ENCODE results near the gene APLP2.
A peak's percentile ranks its signal among the peaks of the same experiment; 100 is the strongest.
"Not testable (repeated sequence)": the region's sequence is repeated elsewhere in the genome, so short reads cannot be mapped to it uniquely, and the experiment has no call there.

The APLP2 gene

DNA sequence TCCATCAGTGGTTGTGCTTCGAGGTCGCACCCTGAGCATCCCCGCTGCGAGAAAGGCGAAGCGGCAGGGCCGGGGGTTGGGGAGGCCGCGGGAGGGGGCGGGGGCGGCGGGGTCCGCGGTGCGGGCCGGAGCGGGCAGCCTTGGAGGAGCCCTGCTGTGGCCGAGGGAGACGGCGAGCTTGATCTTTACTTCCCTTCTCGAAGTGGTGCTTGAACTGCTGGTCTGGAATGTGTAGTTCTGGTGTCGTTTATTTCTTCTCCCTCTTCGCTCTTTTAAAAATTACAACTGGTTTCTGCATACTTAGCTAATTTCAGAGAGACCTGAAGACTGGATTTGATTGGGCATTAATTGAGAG lies 1.1 kb downstream of the APLP2 start:
- no peaks in the 10 kb centered on the region for H3K9me3 Mint-ChIP-seq
- H3K4me3 Mint-ChIP-seq: peak overlapping the region; percentile 82
- H3K4me1 Mint-ChIP-seq: peaks cover 25% of the 10 kb centered on the region
- H3K36me3 Mint-ChIP-seq: no peaks in the 10 kb centered on the region
- peaks cover 9% of the 10 kb centered on the region for H3K27me3 Mint-ChIP-seq
- no peak for ATAC-seq
- H3K27ac Mint-ChIP-seq: peak overlapping the region; percentile 60

DNA sequence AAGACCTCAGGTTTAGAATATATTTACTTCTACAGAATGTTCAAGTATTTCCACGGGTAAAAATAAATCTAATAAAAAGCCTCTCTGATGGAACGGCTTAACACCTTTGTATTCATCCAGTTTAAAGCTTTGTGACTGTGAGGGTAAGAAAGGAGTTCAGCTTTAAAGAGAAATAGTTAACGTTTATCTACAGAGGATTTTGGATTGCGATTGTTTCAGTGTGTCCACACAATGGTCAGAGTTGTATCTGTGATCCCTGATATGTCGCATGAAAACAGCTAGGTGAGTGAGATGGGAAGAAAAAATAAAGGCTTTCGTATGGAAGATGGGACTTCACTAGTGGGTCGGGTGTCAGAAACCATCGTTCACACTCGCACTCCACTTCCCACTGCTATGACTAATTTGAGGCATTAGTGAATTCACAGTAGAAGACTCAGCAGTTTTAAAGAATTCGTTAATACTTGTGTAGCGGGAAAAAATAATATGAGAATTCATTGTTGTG lies 1.6 kb downstream of the APLP2 start:
- peaks cover 9% of the 10 kb centered on the region for H3K27me3 Mint-ChIP-seq
- no peaks in the 10 kb centered on the region for H3K36me3 Mint-ChIP-seq
- H3K9me3 Mint-ChIP-seq: no peaks in the 10 kb centered on the region
- H3K4me3 Mint-ChIP-seq: peak overlapping the region; percentile 82
- H3K27ac Mint-ChIP-seq: peak overlapping the region; percentile 60
- peaks cover 25% of the 10 kb centered on the region for H3K4me1 Mint-ChIP-seq
- no peak for ATAC-seq

GRCh38 chr11:130074736-130075135 lies 5.0 kb downstream of the APLP2 start:
- Mint-ChIP-seq H3K9me3 (no peaks in the 10 kb centered on the region), H3K27ac (no peak overlapping the region), H3K4me3 (no peak overlapping the region), H3K27me3 (peaks cover 9% of the 10 kb centered on the region), H3K4me1 (peaks cover 19% of the 10 kb centered on the region), H3K36me3 (no peaks in the 10 kb centered on the region)
- ATAC-seq: no peak

DNA sequence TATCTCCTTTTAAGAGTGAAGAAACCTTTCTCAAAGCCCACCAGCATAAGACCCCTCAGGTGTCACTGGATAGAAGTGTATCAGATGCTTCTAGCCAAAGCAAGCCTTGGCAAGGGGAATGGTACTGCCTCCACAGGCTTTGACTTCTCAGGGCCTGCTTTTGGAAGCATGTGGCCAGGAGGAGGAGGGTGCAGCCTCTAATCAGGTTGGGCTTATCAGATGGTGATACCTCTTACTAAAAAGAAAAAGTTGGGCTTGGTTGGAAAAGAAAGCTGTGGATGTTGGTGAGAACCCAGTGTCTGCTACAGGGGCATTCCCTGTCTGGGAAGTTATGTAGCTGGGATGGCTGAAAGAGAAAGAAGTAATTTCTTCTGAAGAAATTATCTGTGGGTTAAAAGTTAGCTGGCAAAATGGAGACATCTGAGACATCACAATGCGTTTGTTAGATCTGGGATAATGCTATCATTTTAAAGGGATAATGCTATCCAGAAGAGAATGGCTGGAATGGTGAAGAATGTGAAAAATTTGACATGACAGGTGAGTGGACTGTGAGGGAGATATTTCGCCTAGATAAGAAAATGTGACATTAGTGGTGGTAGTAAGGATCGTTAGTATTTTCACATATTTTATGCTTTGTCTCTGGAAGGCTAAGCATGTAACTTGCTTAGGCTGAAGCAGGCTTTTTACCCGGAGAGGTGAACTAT lies 7.2 kb downstream of the APLP2 start:
- Mint-ChIP-seq H3K27ac (no peak overlapping the region), H3K36me3 (no peaks in the 10 kb centered on the region)

DNA sequence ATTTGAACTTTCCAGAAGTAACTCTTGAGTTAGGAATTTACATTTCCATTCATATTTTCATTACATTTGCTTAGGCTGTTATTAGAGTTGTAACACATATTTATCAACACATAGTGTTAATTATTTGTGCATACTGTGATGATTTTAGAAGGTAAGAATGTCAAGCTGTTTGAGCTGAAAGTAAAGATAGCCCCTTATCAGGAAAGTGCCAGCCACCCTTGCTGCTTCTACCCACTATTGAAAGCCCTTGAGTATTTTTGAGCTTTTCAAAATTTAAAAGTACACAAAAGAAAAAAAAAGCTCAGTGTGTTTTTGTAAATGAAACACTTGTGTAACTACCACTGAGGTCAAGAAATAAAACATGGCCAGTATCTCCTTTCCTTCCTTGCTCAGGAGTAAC lies 8.0 kb downstream of the APLP2 start:
- no peak for ATAC-seq
- Mint-ChIP-seq H3K4me3 (no peak overlapping the region), H3K27me3 (no peaks in the 10 kb centered on the region), H3K9me3 (no peaks in the 10 kb centered on the region), H3K27ac (no peak overlapping the region), H3K4me1 (peaks cover 6% of the 10 kb centered on the region), H3K36me3 (no peaks in the 10 kb centered on the region)

More for the DNA sequence above, 7.2 kb downstream of the APLP2 start:
- H3K9me3 Mint-ChIP-seq: no peaks in the 10 kb centered on the region
- peaks cover 6% of the 10 kb centered on the region for H3K4me1 Mint-ChIP-seq
- H3K27me3 Mint-ChIP-seq: no peaks in the 10 kb centered on the region
- no peak overlapping the region for H3K4me3 Mint-ChIP-seq
- no peak for ATAC-seq

DNA sequence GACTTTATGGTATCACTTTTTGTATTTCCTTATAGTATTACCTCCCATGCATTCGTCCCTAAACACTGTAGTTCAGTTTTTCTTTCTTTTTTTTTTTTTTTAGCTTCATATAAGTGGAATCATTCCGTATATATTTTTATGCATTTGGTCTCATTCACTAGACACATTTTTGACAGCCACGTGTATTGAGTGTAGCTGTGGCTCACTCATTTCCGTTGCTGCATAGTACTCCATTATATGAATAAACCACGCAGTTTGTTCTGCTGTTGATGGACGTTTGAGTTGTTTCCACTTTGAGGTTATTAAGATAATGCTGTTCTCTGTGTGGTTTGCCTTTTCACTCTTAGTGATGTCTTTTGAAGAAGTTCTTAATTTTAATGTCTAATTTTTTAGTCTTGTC lies 8.4 kb downstream of the APLP2 start:
- H3K27ac Mint-ChIP-seq: no peak overlapping the region
- peaks cover 6% of the 10 kb centered on the region for H3K4me1 Mint-ChIP-seq
- no peaks in the 10 kb centered on the region for H3K9me3 Mint-ChIP-seq
- no peaks in the 10 kb centered on the region for H3K36me3 Mint-ChIP-seq
- no peak overlapping the region for H3K4me3 Mint-ChIP-seq
- no peak for ATAC-seq
- H3K27me3 Mint-ChIP-seq: no peaks in the 10 kb centered on the region

GRCh38 chr11:130085671-130086290 lies 16.1 kb downstream of the APLP2 start:
- no peak for ATAC-seq
- Mint-ChIP-seq H3K27ac (no peak overlapping the region), H3K9me3 (no peaks in the 10 kb centered on the region), H3K4me1 (peaks cover 5% of the 10 kb centered on the region), H3K36me3 (peaks cover 9% of the 10 kb centered on the region), H3K4me3 (no peak overlapping the region), H3K27me3 (no peaks in the 10 kb centered on the region)

DNA sequence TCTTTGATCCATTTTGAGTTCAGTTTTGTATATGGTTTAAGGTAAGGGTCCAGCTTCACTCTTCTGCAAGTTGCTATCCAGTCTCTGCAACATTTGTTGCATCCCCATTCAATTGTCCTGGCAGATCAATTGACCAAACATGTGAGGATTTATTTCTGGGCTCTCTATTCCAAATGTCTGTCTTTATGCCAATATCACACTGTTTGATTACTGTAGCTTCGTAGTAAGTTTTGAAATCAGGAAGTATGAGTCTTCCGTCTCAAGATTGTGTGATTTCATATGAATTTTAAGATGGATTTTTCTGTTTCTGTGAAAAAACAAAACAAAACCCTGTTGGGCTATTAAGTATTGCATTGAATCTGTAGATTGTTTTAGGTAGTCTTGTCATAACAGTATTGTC lies 17.0 kb downstream of the APLP2 start:
- Mint-ChIP-seq H3K27me3 (no peaks in the 10 kb centered on the region), H3K36me3 (peaks cover 9% of the 10 kb centered on the region), H3K9me3 (no peaks in the 10 kb centered on the region), H3K27ac (no peak overlapping the region), H3K4me1 (peaks cover 5% of the 10 kb centered on the region), H3K4me3 (no peak overlapping the region)
- no peak for ATAC-seq

GRCh38 chr11:130087294-130087926 lies 17.7 kb downstream of the APLP2 start:
- ATAC-seq: no peak
- Mint-ChIP-seq H3K36me3 (peaks cover 9% of the 10 kb centered on the region), H3K27me3 (no peaks in the 10 kb centered on the region), H3K27ac (no peak overlapping the region), H3K9me3 (no peaks in the 10 kb centered on the region), H3K4me3 (no peak overlapping the region), H3K4me1 (peaks cover 5% of the 10 kb centered on the region)

GRCh38 chr11:130088217-130088616 lies 18.5 kb downstream of the APLP2 start:
- H3K9me3 Mint-ChIP-seq: no peaks in the 10 kb centered on the region
- H3K36me3 Mint-ChIP-seq: peaks cover 9% of the 10 kb centered on the region
- H3K4me1 Mint-ChIP-seq: peaks cover 5% of the 10 kb centered on the region
- no peak overlapping the region for H3K4me3 Mint-ChIP-seq
- H3K27me3 Mint-ChIP-seq: no peaks in the 10 kb centered on the region
- no peak overlapping the region for H3K27ac Mint-ChIP-seq
- ATAC-seq: no peak

- H3K27ac Mint-ChIP-seq: peak overlapping the region; percentile 1
- H3K4me3 Mint-ChIP-seq: no peak overlapping the region
- peaks cover 5% of the 10 kb centered on the region for H3K4me1 Mint-ChIP-seq
- ATAC-seq: no peak
- H3K36me3 Mint-ChIP-seq: peaks cover 9% of the 10 kb centered on the region
- no peaks in the 10 kb centered on the region for H3K9me3 Mint-ChIP-seq
- no peaks in the 10 kb centered on the region for H3K27me3 Mint-ChIP-seq
These were observed 19.4 kb downstream of the APLP2 start for GRCh38 chr11:130088919-130089673.

- Mint-ChIP-seq H3K27me3 (no peaks in the 10 kb centered on the region), H3K36me3 (peaks cover 3% of the 10 kb centered on the region), H3K4me3 (no peak overlapping the region), H3K4me1 (peaks cover 10% of the 10 kb centered on the region), H3K9me3 (no peaks in the 10 kb centered on the region), H3K27ac (peak overlapping the region; percentile 1)
- no peak for ATAC-seq
These were observed 20.0 kb downstream of the APLP2 start for GRCh38 chr11:130089674-130090073.

- H3K4me3 Mint-ChIP-seq, H3K27me3 Mint-ChIP-seq, H3K27ac Mint-ChIP-seq, H3K9me3 Mint-ChIP-seq, ATAC-seq, H3K36me3 Mint-ChIP-seq: not testable (repeated sequence)
- H3K4me1 Mint-ChIP-seq: peaks cover 18% of the 10 kb centered on the region
These were observed 20.8 kb downstream of the APLP2 start for GRCh38 chr11:130090517-130090916.

DNA sequence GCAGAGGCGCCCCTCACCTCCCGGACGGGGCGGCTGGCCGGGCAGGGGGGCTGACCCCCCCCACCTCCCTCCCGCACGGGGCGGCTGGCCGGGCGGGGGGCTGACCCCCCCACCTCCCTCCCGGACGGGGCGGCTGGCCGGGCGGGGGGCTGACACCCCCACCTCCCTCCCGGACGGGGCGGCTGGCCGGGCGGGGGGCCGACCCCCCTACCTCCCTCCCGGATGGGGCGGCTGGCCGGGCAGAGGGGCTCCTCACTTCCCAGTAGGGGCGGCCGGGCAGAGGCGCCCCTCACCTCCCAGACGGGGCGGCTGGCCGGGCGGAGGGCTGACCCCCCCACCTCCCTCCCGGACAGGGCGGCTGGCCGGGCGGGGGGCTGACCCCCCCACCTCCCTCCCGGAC lies 21.5 kb downstream of the APLP2 start:
- H3K27me3 Mint-ChIP-seq, H3K27ac Mint-ChIP-seq, H3K36me3 Mint-ChIP-seq, ATAC-seq, H3K4me3 Mint-ChIP-seq, H3K9me3 Mint-ChIP-seq: not testable (repeated sequence)
- H3K4me1 Mint-ChIP-seq: peaks cover 18% of the 10 kb centered on the region

- Mint-ChIP-seq H3K9me3 (no peaks in the 10 kb centered on the region), H3K4me3 (no peak overlapping the region), H3K36me3 (no peaks in the 10 kb centered on the region), H3K4me1 (peaks cover 13% of the 10 kb centered on the region), H3K27me3 (no peaks in the 10 kb centered on the region), H3K27ac (no peak overlapping the region)
- no peak for ATAC-seq
These were observed 23.0 kb downstream of the APLP2 start for GRCh38 chr11:130092661-130093060.

All from stimulated activated memory B cell treated with anti-CD40 and anti-IgM and Interleukin-4, amounts not matched to agents 10 μg/mL and 1 μg/mL and 100 μg/mL, for 72 hours (primary cell).